Measurements from ENCODE around the gene TMEM129.

The TMEM129 gene

GRCh38 chr4:1757836-1758235 lies 36.7 kb upstream of the TMEM129 start:
- peak; percentile 1 for DNase-seq

GRCh38 chr4:1756893-1757779 lies 36.0 kb upstream of the TMEM129 start:
- DNase-seq = no peak

GRCh38 chr4:1756079-1756478 lies 35.0 kb upstream of the TMEM129 start:
- DNase-seq = no peak

- DNase-seq = no peak
Observed at GRCh38 chr4:1755297-1755696, 34.2 kb upstream of the TMEM129 start.

- DNase-seq = no peak
Observed at GRCh38 chr4:1754336-1754735, 33.2 kb upstream of the TMEM129 start.

- DNase-seq = no peak
Observed at GRCh38 chr4:1753697-1754311, 32.7 kb upstream of the TMEM129 start.

- DNase-seq = no peak
Observed at GRCh38 chr4:1753294-1753696, 32.2 kb upstream of the TMEM129 start.

GRCh38 chr4:1752284-1753041 lies 31.3 kb upstream of the TMEM129 start:
- DNase-seq = no peak

GRCh38 chr4:1751919-1752283 lies 30.8 kb upstream of the TMEM129 start:
- DNase-seq = no peak

- no peak for DNase-seq
Observed at GRCh38 chr4:1751155-1751918, 30.2 kb upstream of the TMEM129 start.

- DNase-seq = no peak
Observed at GRCh38 chr4:1750381-1751154, 29.4 kb upstream of the TMEM129 start.

GRCh38 chr4:1749826-1750225 lies 28.7 kb upstream of the TMEM129 start:
- no peak for DNase-seq

GRCh38 chr4:1749370-1749769 lies 28.2 kb upstream of the TMEM129 start:
- DNase-seq = no peak

GRCh38 chr4:1748465-1748995 lies 27.4 kb upstream of the TMEM129 start:
- peak; percentile 90 for DNase-seq

- DNase-seq = no peak
Observed at GRCh38 chr4:1747603-1747967, 26.5 kb upstream of the TMEM129 start.

- DNase-seq = no peak
Observed at GRCh38 chr4:1746919-1747602, 25.9 kb upstream of the TMEM129 start.

GRCh38 chr4:1746265-1746691 lies 25.2 kb upstream of the TMEM129 start:
- DNase-seq = peak; percentile 92

GRCh38 chr4:1745697-1746096 lies 24.6 kb upstream of the TMEM129 start:
- DNase-seq = no peak

GRCh38 chr4:1745165-1745564 lies 24.0 kb upstream of the TMEM129 start:
- DNase-seq = no peak

- no peak for DNase-seq
Observed at GRCh38 chr4:1744552-1744951, 23.4 kb upstream of the TMEM129 start.

GRCh38 chr4:1743975-1744374 lies 22.9 kb upstream of the TMEM129 start:
- no peak for DNase-seq
